WTC11 (cell line): Measurements from ENCODE around the gene ZNF77. TPM values are rescaled to one million over a fixed set of nuclear protein-coding genes. Genes with fewer than 3 reads are reported as not detected.

ENCODE experiments used
- ATAC-seq: fragments of 200-7000 bp; cut with Tn5 transposase; 2 replicates; pipeline ENCODE4 v1.10.0; 2021; ENCODE audit warnings: mild to moderate bottlenecking, moderate library complexity
- CTCF ChIA-PET: fragments of 300-600 bp; sonication (Branson Sonifier 250); formaldehyde crosslinking; loops from one replicate; lab custom pipeline; 2021; ENCODE audit warnings: antibody characterized with exemption; lab: Charles Lee
- POLR2A ChIA-PET: fragments of 350-600 bp; sonication (Branson Sonifier 250); formaldehyde crosslinking; loops from one replicate; lab custom pipeline; 2021; ENCODE audit warnings: antibody characterized with exemption; lab: Charles Lee
- DNase-seq: peaks from one replicate; pipeline ENCODE4 v3.0.0; 2021; ENCODE audit warnings: low spot score
- H3K27ac Mint-ChIP-seq: 2 replicates; pipeline ENCODE4 v1.8.0; 2021; ENCODE audit warnings: mixed read lengths
- H3K27me3 Mint-ChIP-seq: 2 replicates; pipeline ENCODE4 v1.8.0; 2021; ENCODE audit warnings: low read depth, mild to moderate bottlenecking, moderate library complexity, mixed read lengths
- H3K36me3 Mint-ChIP-seq: 2 replicates; pipeline ENCODE4 v1.8.0; 2021; ENCODE audit warnings: mixed read lengths
- H3K4me1 Mint-ChIP-seq: 2 replicates; pipeline ENCODE4 v1.8.0; 2022; ENCODE audit warnings: mixed read lengths
- H3K4me3 Mint-ChIP-seq: 2 replicates; pipeline ENCODE4 v1.8.0; 2021; ENCODE audit warnings: mild to moderate bottlenecking, moderate library complexity, mixed read lengths
- H3K9me3 Mint-ChIP-seq: 2 replicates; pipeline ENCODE4 v1.8.0; 2021; ENCODE audit warnings: mixed read lengths
- AFF4 ChIP-seq: sonication (generic); formaldehyde crosslinking; IDR thresholded peaks from 2 replicates; pipeline ENCODE4 v1.8.1; 2023; ENCODE audit warnings: mild to moderate bottlenecking, missing genetic modification reagents, borderline replicate concordance
- CBFB ChIP-seq: sonication (generic); formaldehyde crosslinking; IDR thresholded peaks from 2 replicates; pipeline ENCODE4 v1.8.1; 2022; ENCODE audit warnings: mild to moderate bottlenecking, low read depth, missing genetic modification reagents
- E2F4 ChIP-seq: sonication (generic); formaldehyde crosslinking; IDR thresholded peaks from 2 replicates; pipeline ENCODE4 v1.8.1; 2022; ENCODE audit warnings: low read depth, mild to moderate bottlenecking, moderate library complexity, missing genetic modification reagents, borderline replicate concordance
- ESRRA ChIP-seq: sonication (generic); formaldehyde crosslinking; IDR thresholded peaks from 2 replicates; pipeline ENCODE4 v1.8.1; 2022; ENCODE audit warnings: mild to moderate bottlenecking, missing genetic modification reagents, borderline replicate concordance
- FOXP1 ChIP-seq: sonication (generic); formaldehyde crosslinking; IDR thresholded peaks from 2 replicates; pipeline ENCODE4 v1.8.0; 2022; ENCODE audit warnings: missing genetic modification reagents, mild to moderate bottlenecking, moderate library complexity, borderline replicate concordance
- GRHL2 ChIP-seq: fragments of 250-450 bp; sonication (Bioruptor Pico); IDR thresholded peaks from 2 replicates; pipeline ENCODE4 v1.8.0; 2022; ENCODE audit warnings: mild to moderate bottlenecking, moderate library complexity; ENCODE audit not compliant: insufficient replicate concordance, severe bottlenecking
- JAZF1 ChIP-seq: fragments of 250-450 bp; sonication (Bioruptor Pico); IDR thresholded peaks from 2 replicates; pipeline ENCODE4 v1.9.0; 2021; ENCODE audit warnings: moderate library complexity, mild to moderate bottlenecking, inconsistent platforms
- KAT7 ChIP-seq: sonication (generic); formaldehyde crosslinking; IDR thresholded peaks from 2 replicates; pipeline ENCODE4 v1.8.1; 2023; ENCODE audit warnings: missing genetic modification reagents, mild to moderate bottlenecking, borderline replicate concordance
- MLX ChIP-seq: sonication (generic); formaldehyde crosslinking; IDR thresholded peaks from 2 replicates; pipeline ENCODE4 v1.8.1; 2023; ENCODE audit warnings: mild to moderate bottlenecking, missing genetic modification reagents, moderate library complexity
- NFATC4 ChIP-seq: fragments of 250-450 bp; sonication (Bioruptor Pico); IDR thresholded peaks from 2 replicates; pipeline ENCODE4 v1.9.0; 2021; ENCODE audit warnings: mild to moderate bottlenecking
- NFE2L1 ChIP-seq: sonication (generic); formaldehyde crosslinking; IDR thresholded peaks from 2 replicates; pipeline ENCODE4 v1.8.1; 2023; ENCODE audit warnings: missing genetic modification reagents
- NR3C1 ChIP-seq: sonication (generic); formaldehyde crosslinking; conservative IDR thresholded peaks from 2 replicates; pipeline ENCODE4 v1.8.1; 2023; ENCODE audit warnings: low read depth, mild to moderate bottlenecking, missing genetic modification reagents
- PREB ChIP-seq: sonication (generic); formaldehyde crosslinking; IDR thresholded peaks from 2 replicates; pipeline ENCODE4 v1.8.1; 2022; ENCODE audit warnings: mild to moderate bottlenecking, missing genetic modification reagents, moderate library complexity, borderline replicate concordance
- RELA ChIP-seq: sonication (generic); formaldehyde crosslinking; IDR thresholded peaks from 2 replicates; pipeline ENCODE4 v1.8.1; 2022; ENCODE audit warnings: missing genetic modification reagents, mild to moderate bottlenecking, borderline replicate concordance
- SMAD3 ChIP-seq: sonication (generic); formaldehyde crosslinking; IDR thresholded peaks from 2 replicates; pipeline ENCODE4 v1.8.0; 2022; ENCODE audit warnings: missing genetic modification reagents, mild to moderate bottlenecking, borderline replicate concordance
- SOX15 ChIP-seq: fragments of 250-450 bp; sonication (Bioruptor Pico); IDR thresholded peaks from 2 replicates; pipeline ENCODE4 v1.9.0; 2021; ENCODE audit warnings: mild to moderate bottlenecking
- TEAD1 ChIP-seq: sonication (generic); formaldehyde crosslinking; IDR thresholded peaks from 2 replicates; pipeline ENCODE4 v1.8.0; 2022; ENCODE audit warnings: mild to moderate bottlenecking, missing genetic modification reagents
- USF1 ChIP-seq: sonication (generic); formaldehyde crosslinking; IDR thresholded peaks from 2 replicates; pipeline ENCODE4 v1.8.0; 2022; ENCODE audit warnings: mild to moderate bottlenecking, missing genetic modification reagents
- USF2 ChIP-seq: sonication (generic); formaldehyde crosslinking; IDR thresholded peaks from 2 replicates; pipeline ENCODE4 v1.8.1; 2023; ENCODE audit warnings: mild to moderate bottlenecking, missing genetic modification reagents, moderate library complexity
- ZNF121 ChIP-seq: sonication (generic); formaldehyde crosslinking; IDR thresholded peaks from 2 replicates; pipeline ENCODE4 v1.8.0; 2023; ENCODE audit warnings: missing genetic modification reagents
- ZNF423 ChIP-seq: fragments of 250-450 bp; sonication (Bioruptor Pico); IDR thresholded peaks from 2 replicates; pipeline ENCODE4 v2.1.2; 2022; ENCODE audit warnings: mild to moderate bottlenecking, moderate library complexity
- total RNA-seq: library from RNA; stranded (reverse); gene quantifications from 3 replicates; pipeline ENCODE4 v1.2.3, GENCODE V29; 2021

The ZNF77 gene
- total RNA-seq, 1 experiment from 2014 or later: 4.7 TPM

GRCh38 chr19:2978166-2978767, 33.5 kb upstream of the ZNF77 start:
- no peak for DNase-seq
- ChIA-PET POLR2A (interaction anchor here (1.5 to 1.8 kb wide), 2 partner anchors 47 to 57 kb away, joined by 5 to 7 read pairs; no protein-coding TSS in a partner anchor), CTCF (interaction anchor here (1.3 to 3.7 kb wide), 5 partner anchors 13 to 126 kb away, joined by 3 to 25 read pairs (median 19); no protein-coding TSS in a partner anchor)
- ATAC-seq: no peak
- Mint-ChIP-seq H3K4me3 (peak overlapping the region; percentile 62; the same call in 1 of the 2 replicates), H3K4me1 (peaks cover 36% of the 10 kb centered on the region), H3K27ac (no peak overlapping the region), H3K36me3 (no peaks in the 10 kb centered on the region), H3K27me3 (peaks cover 67% of the 10 kb centered on the region), H3K9me3 (no peaks in the 10 kb centered on the region)
- peak; percentile 67; the same call in 1 of the 2 replicates for TF ChIP-seq ZNF121
- TF ChIP-seq TEAD1 (CRISPR knock-in tag): no peak
- TF ChIP-seq AFF4 (CRISPR knock-in tag): no peak

- peaks cover 32% of the 10 kb centered on the region for H3K4me1 Mint-ChIP-seq
- peak overlapping the region; percentile 62 for H3K4me3 Mint-ChIP-seq
- no peaks in the 10 kb centered on the region for H3K9me3 Mint-ChIP-seq
- POLR2A ChIA-PET: interaction anchor here (1.5 to 1.8 kb wide), 2 partner anchors 47 to 57 kb away, joined by 5 to 7 read pairs; no protein-coding TSS in a partner anchor
- no peaks in the 10 kb centered on the region for H3K36me3 Mint-ChIP-seq
- no peak overlapping the region for H3K27ac Mint-ChIP-seq
- TF ChIP-seq MLX (CRISPR knock-in tag): no peak
- TF ChIP-seq ESRRA (CRISPR knock-in tag): no peak
- TF ChIP-seq CBFB (CRISPR knock-in tag): no peak
- TF ChIP-seq TEAD1 (CRISPR knock-in tag): no peak
- no peak for TF ChIP-seq SMAD3 (CRISPR knock-in tag)
- TF ChIP-seq KAT7 (CRISPR knock-in tag): no peak
- no peak for TF ChIP-seq ZNF423 (CRISPR knock-in tag)
- DNase-seq: no peak
- ATAC-seq: peak; percentile 4; the same call in 1 of the 2 replicates
- peaks cover 64% of the 10 kb centered on the region for H3K27me3 Mint-ChIP-seq
- CTCF ChIA-PET: interaction anchor here (0.6 to 3.7 kb wide), 9 partner anchors 13 to 154 kb away, joined by 3 to 25 read pairs (median 4); no protein-coding TSS in a partner anchor
These were observed 33.0 kb upstream of the ZNF77 start for GRCh38 chr19:2977746-2978138.

GRCh38 chr19:2977001-2977745, 32.4 kb upstream of the ZNF77 start, which contains the start of gene TLE6:
Gene TLE6, plus strand, starts transcription at chr19:2977564. Its CDS starts 670 bp downstream, at chr19:2978234.
- DNase-seq: peak; percentile 99
- Mint-ChIP-seq H3K27ac (no peak within 1 kb of the TSS), H3K4me3 (peak within 1 kb of the TSS; percentile 71), H3K9me3 (no peaks in the 10 kb centered on the region), H3K27me3 (peaks cover 59% of the 10 kb centered on the region), H3K36me3 (no peaks in the 10 kb centered on the region), H3K4me1 (peaks cover 27% of the 10 kb centered on the region)
- ATAC-seq: peak; percentile 86
- CTCF ChIA-PET: interaction anchor here (0.6 to 3.7 kb wide), 17 partner anchors 12 to 299 kb away, joined by 3 to 25 read pairs (median 3); no protein-coding TSS in a partner anchor
- POLR2A ChIA-PET: interaction anchor here (1.5 to 1.8 kb wide), 2 partner anchors 48 to 58 kb away, joined by 5 to 7 read pairs; no protein-coding TSS in a partner anchor
- TF ChIP-seq JAZF1 (CRISPR knock-in tag) (no peak), NR3C1 (CRISPR knock-in tag) (no peak), NFE2L1 (CRISPR knock-in tag) (no peak), NFATC4 (CRISPR knock-in tag) (no peak), FOXP1 (CRISPR knock-in tag) (no peak), USF2 (CRISPR knock-in tag) (peak; percentile 84), GRHL2 (CRISPR knock-in tag) (no peak), USF1 (CRISPR knock-in tag) (peak; percentile 89), PREB (CRISPR knock-in tag) (no peak), SOX15 (CRISPR knock-in tag) (no peak), RELA (CRISPR knock-in tag) (no peak), E2F4 (no peak), ESRRA (CRISPR knock-in tag) (0 out of 2 replicates have a peak, but pooled peaks have one; percentile 31)
